Karpas-422 (cell line): ENCODE measurements around the gene KRTAP4-11. TPM values are rescaled to one million over a fixed set of nuclear protein-coding genes. Genes with fewer than 3 reads are reported as not detected.
"Not testable (repeated sequence)": the region's sequence is repeated elsewhere in the genome, so short reads cannot be mapped to it uniquely, and the experiment has no call there.

Experiments used
- DNase-seq: peaks from one replicate; pipeline ENCODE4 v3.0.0-alpha.2; 2015
- H2AFZ ChIP-seq: fragments of 200-600 bp; sonication (generic); 2 replicates; pipeline ENCODE4 v1.6.1; 2014; ENCODE audit warnings: antibody characterized with exemption, low read length, mixed read lengths
- H3K27ac ChIP-seq: fragments of 200-600 bp; sonication (generic); 2 replicates; pipeline ENCODE4 v1.5.1; 2014; ENCODE audit warnings: mild to moderate bottlenecking, low read length, moderate library complexity
- H3K27me3 ChIP-seq: fragments of 200-600 bp; sonication (generic); 2 replicates; pipeline ENCODE4 v1.6.1; 2014; ENCODE audit warnings: low read length, mixed read lengths
- H3K36me3 ChIP-seq: fragments of 200-600 bp; sonication (generic); 2 replicates; pipeline ENCODE4 v1.6.1; 2014; ENCODE audit warnings: low read length, mixed read lengths; ENCODE audit not compliant: insufficient read depth
- H3K4me1 ChIP-seq: fragments of 200-600 bp; sonication (generic); 2 replicates; pipeline ENCODE4 v1.6.1; 2014; ENCODE audit warnings: mild to moderate bottlenecking, low read length, mixed read lengths
- H3K4me2 ChIP-seq: fragments of 200-600 bp; sonication (generic); 2 replicates; pipeline ENCODE4 v1.6.1; 2014; ENCODE audit warnings: low read length, low read depth, mild to moderate bottlenecking; ENCODE audit not compliant: poor library complexity, severe bottlenecking
- H3K4me3 ChIP-seq: fragments of 200-600 bp; sonication (generic); 2 replicates; pipeline ENCODE4 v1.5.1; 2014; ENCODE audit warnings: mild to moderate bottlenecking, antibody characterized with exemption, low read length, mixed read lengths
- H3K79me2 ChIP-seq: fragments of 200-600 bp; sonication (generic); 2 replicates; pipeline ENCODE4 v1.6.1; 2014; ENCODE audit warnings: mild to moderate bottlenecking, low read length, mixed read lengths
- H3K9ac ChIP-seq: fragments of 200-600 bp; sonication (generic); 2 replicates; pipeline ENCODE4 v1.6.0; 2014; ENCODE audit warnings: low read length
- H3K9me2 ChIP-seq: fragments of 200-600 bp; sonication (generic), shearing (Covaris generic); replicated peaks from 2 replicates; pipeline ENCODE4 v1.6.0; 2014; ENCODE audit warnings: mild to moderate bottlenecking, low read length, moderate library complexity; ENCODE audit not compliant: insufficient read depth
- H3K9me3 ChIP-seq: fragments of 300-700, 200-600 bp; sonication (generic); 2 replicates; pipeline ENCODE4 v1.6.1; 2014; ENCODE audit warnings: low read length, mixed read lengths
- H4K20me1 ChIP-seq: fragments of 200-600 bp; sonication (generic); 2 replicates; pipeline ENCODE4 v1.6.1; 2014; ENCODE audit warnings: mild to moderate bottlenecking, antibody characterized with exemption, low read length, low read depth; ENCODE audit not compliant: insufficient read depth
- total RNA-seq: library from RNA; depleted of rRNA; stranded (reverse); fragments of >200 nt; shearing (Covaris generic); gene quantifications from 2 replicates; pipeline ENCODE4 v1.2.3, GENCODE V29; 2014; ENCODE audit warnings: low replicate concordance

KRTAP4-11 gene
- total RNA-seq, 1 experiment from 2014 or later: not detected

GRCh38 chr17:41148971-41149651 lies 30.9 kb upstream of the KRTAP4-11 start:
- H3K9me2 ChIP-seq, H3K27ac ChIP-seq, DNase-seq, H3K4me1 ChIP-seq, H4K20me1 ChIP-seq, H3K79me2 ChIP-seq, H3K9ac ChIP-seq, H3K36me3 ChIP-seq, H3K9me3 ChIP-seq, H3K4me3 ChIP-seq, H3K27me3 ChIP-seq, H3K4me2 ChIP-seq, H2AFZ ChIP-seq: not testable (repeated sequence)

- H3K27ac ChIP-seq: no peak overlapping the region
- no peak overlapping the region for H3K4me3 ChIP-seq
- no peaks in the 10 kb centered on the region for H3K79me2 ChIP-seq
- no peak for DNase-seq
- H3K9ac ChIP-seq: no peak overlapping the region
- H3K9me3 ChIP-seq: peaks cover 3% of the 10 kb centered on the region; the same call in 1 of the 2 replicates
- no peaks in the 10 kb centered on the region for H3K4me1 ChIP-seq
- no peak overlapping the region for H2AFZ ChIP-seq
- H3K27me3 ChIP-seq: no peaks in the 10 kb centered on the region
- no peaks in the 10 kb centered on the region for H3K36me3 ChIP-seq
- no peaks in the 10 kb centered on the region for H3K9me2 ChIP-seq
- H3K4me2 ChIP-seq: no peak overlapping the region
- H4K20me1 ChIP-seq: no peaks in the 10 kb centered on the region
Observed at GRCh38 chr17:41147531-41148204, 29.5 kb upstream of the KRTAP4-11 start.

- no peak for DNase-seq
- peaks cover 3% of the 10 kb centered on the region; the same call in 1 of the 2 replicates for H3K9me3 ChIP-seq
- H3K9me2 ChIP-seq: no peaks in the 10 kb centered on the region
- H3K36me3 ChIP-seq: no peaks in the 10 kb centered on the region
- no peaks in the 10 kb centered on the region for H3K27me3 ChIP-seq
- no peak overlapping the region for H3K27ac ChIP-seq
- H2AFZ ChIP-seq: no peak overlapping the region
- H3K4me1 ChIP-seq: no peaks in the 10 kb centered on the region
- H4K20me1 ChIP-seq: no peaks in the 10 kb centered on the region
- H3K4me3 ChIP-seq: no peak overlapping the region
- no peak overlapping the region for H3K9ac ChIP-seq
- H3K79me2 ChIP-seq: no peaks in the 10 kb centered on the region
- H3K4me2 ChIP-seq: no peak overlapping the region
Observed at GRCh38 chr17:41145261-41145660, 27.1 kb upstream of the KRTAP4-11 start.

- Histone ChIP-seq H3K27me3 (no peaks in the 10 kb centered on the region), H3K79me2 (no peaks in the 10 kb centered on the region), H3K9ac (no peak overlapping the region), H3K4me1 (no peaks in the 10 kb centered on the region), H3K27ac (no peak overlapping the region), H3K36me3 (no peaks in the 10 kb centered on the region), H3K4me2 (no peak overlapping the region), H4K20me1 (no peaks in the 10 kb centered on the region), H3K9me2 (no peaks in the 10 kb centered on the region), H3K9me3 (peaks cover 3% of the 10 kb centered on the region; the same call in 1 of the 2 replicates), H3K4me3 (no peak overlapping the region), H2AFZ (no peak overlapping the region)
- no peak for DNase-seq
Observed at GRCh38 chr17:41144846-41145245, 26.7 kb upstream of the KRTAP4-11 start.

- H3K4me2 ChIP-seq: no peak overlapping the region
- DNase-seq: no peak
Observed at GRCh38 chr17:41141361-41141760, 23.2 kb upstream of the KRTAP4-11 start.

GRCh38 chr17:41140360-41141131 lies 22.4 kb upstream of the KRTAP4-11 start, which contains the start of gene KRTAP4-6:
Gene KRTAP4-6 (minus strand): TSS chr17:41140544. CDS start chr17:41140487, 57 bp downstream.
- Histone ChIP-seq H3K27ac (no peak within 1 kb of the TSS), H3K4me3 (no peak within 1 kb of the TSS), H3K4me1 (no peaks in the 10 kb centered on the region), H3K9me2 (no peaks in the 10 kb centered on the region), H3K27me3 (no peaks in the 10 kb centered on the region), H3K4me2 (no peak within 1 kb of the TSS), H2AFZ (no peak within 1 kb of the TSS), H3K36me3 (no peaks in the 10 kb centered on the region), H3K9me3 (peaks cover 3% of the 10 kb centered on the region; the same call in 1 of the 2 replicates), H4K20me1 (no peaks in the 10 kb centered on the region), H3K9ac (no peak within 1 kb of the TSS), H3K79me2 (no peaks in the 10 kb centered on the region)
- DNase-seq: no peak

More at GRCh38 chr17:41141361-41141760, 23.2 kb upstream of the KRTAP4-11 start:
- no peaks in the 10 kb centered on the region for H4K20me1 ChIP-seq
- peaks cover 3% of the 10 kb centered on the region; the same call in 1 of the 2 replicates for H3K9me3 ChIP-seq
- H3K9ac ChIP-seq: no peak overlapping the region
- no peaks in the 10 kb centered on the region for H3K36me3 ChIP-seq
- no peaks in the 10 kb centered on the region for H3K27me3 ChIP-seq
- H3K79me2 ChIP-seq: no peaks in the 10 kb centered on the region
- H2AFZ ChIP-seq: no peak overlapping the region
- no peak overlapping the region for H3K4me3 ChIP-seq
- no peaks in the 10 kb centered on the region for H3K4me1 ChIP-seq
- H3K27ac ChIP-seq: no peak overlapping the region
- no peaks in the 10 kb centered on the region for H3K9me2 ChIP-seq

DNA sequence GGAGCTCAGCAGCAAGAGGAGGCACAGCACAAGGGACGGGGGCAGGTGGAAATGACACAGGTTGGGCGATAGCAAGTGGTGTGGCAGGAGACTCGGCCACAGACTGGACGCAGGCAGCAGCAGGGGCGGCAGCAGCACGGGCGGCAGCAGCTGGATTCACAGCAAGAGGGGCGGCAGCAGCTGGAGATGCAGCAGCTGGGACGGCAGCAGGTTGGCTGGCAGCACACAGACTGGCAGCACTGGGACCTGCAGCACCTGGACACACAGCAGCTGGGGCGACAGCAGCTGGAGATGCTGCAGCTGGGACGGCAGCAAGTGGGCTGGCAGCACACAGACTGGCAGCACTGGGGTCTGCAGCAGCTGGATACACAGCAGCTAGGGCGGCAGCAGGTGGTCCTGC lies 21.7 kb upstream of the KRTAP4-11 start:
- H3K4me3 ChIP-seq, H3K9ac ChIP-seq, H3K4me2 ChIP-seq, H3K9me2 ChIP-seq, H3K27ac ChIP-seq, H3K4me1 ChIP-seq, H2AFZ ChIP-seq, H3K79me2 ChIP-seq, DNase-seq, H3K36me3 ChIP-seq, H3K27me3 ChIP-seq, H4K20me1 ChIP-seq, H3K9me3 ChIP-seq: not testable (repeated sequence)
